Caco-2 (cell line): ENCODE results near the gene MAPKAP1. TPM values are rescaled to one million over a fixed set of nuclear protein-coding genes. Genes with fewer than 3 reads are reported as not detected.

ENCODE experiments used
- BruUV-seq: library from RNA; stranded (reverse); fragments of 400-500 nt; replicated peaks from 2 replicates; lab custom pipeline; 2021; lab: Mats Ljungman, UMichigan
- CTCF ChIA-PET: fragments of 300-600 bp; sonication (Branson Sonifier 250); formaldehyde crosslinking; loops from one replicate; lab custom pipeline; 2022; ENCODE audit warnings: antibody characterized with exemption; lab: Charles Lee
- POLR2A ChIA-PET: fragments of 300-600 bp; sonication (Branson Sonifier 250); formaldehyde crosslinking; loops from one replicate; lab custom pipeline; 2022; ENCODE audit warnings: antibody characterized with exemption; lab: Charles Lee
- DNase-seq, 2 experiments: peaks; one replicate each; pipeline versions ENCODE4 v3.0.0 to v3.0.0-alpha.2; 2020 to 2022
- H3K27me3 ChIP-seq: replicated peaks from 2 replicates; pipeline ENCODE4 v1.6.0; 2011; ENCODE audit warnings: low read length; ENCODE audit not compliant: control insufficient read depth, insufficient read depth
- H3K36me3 ChIP-seq: 2 replicates; pipeline ENCODE4 v1.5.1; 2011; ENCODE audit warnings: low read length; ENCODE audit not compliant: control insufficient read depth, insufficient read depth
- H3K4me1 ChIP-seq: fragments of 250-450 bp; sonication (Bioruptor Pico); 2 replicates; pipeline ENCODE4 v1.5.1; 2020; ENCODE audit warnings: mild to moderate bottlenecking
- H3K4me3 ChIP-seq: 2 replicates; pipeline ENCODE4 v1.5.1; 2011; ENCODE audit warnings: low read depth, mild to moderate bottlenecking, control low read depth, low read length
- H3K9me3 ChIP-seq: fragments of 250-450 bp; sonication (Bioruptor Pico); 2 replicates; pipeline ENCODE4 v1.5.1; 2020; ENCODE audit warnings: mild to moderate bottlenecking, moderate library complexity
- H3K27ac Mint-ChIP-seq: one replicate; pipeline ENCODE4 v1.8.0; 2022; ENCODE audit warnings: mixed read lengths; ENCODE audit not compliant: unreplicated experiment
- H3K27me3 Mint-ChIP-seq: one replicate; pipeline ENCODE4 v1.8.0; 2022; ENCODE audit warnings: mixed read lengths; ENCODE audit not compliant: insufficient read depth, unreplicated experiment
- H3K36me3 Mint-ChIP-seq: one replicate; pipeline ENCODE4 v1.8.0; 2022; ENCODE audit warnings: mild to moderate bottlenecking, mixed read lengths; ENCODE audit not compliant: insufficient read depth, unreplicated experiment
- H3K4me1 Mint-ChIP-seq: one replicate; pipeline ENCODE4 v1.8.0; 2022; ENCODE audit warnings: low read depth, mixed read lengths; ENCODE audit not compliant: unreplicated experiment
- H3K4me3 Mint-ChIP-seq: one replicate; pipeline ENCODE4 v1.8.0; 2022; ENCODE audit warnings: mild to moderate bottlenecking, moderate library complexity, mixed read lengths; ENCODE audit not compliant: unreplicated experiment
- H3K9me3 Mint-ChIP-seq: one replicate; pipeline ENCODE4 v1.8.0; 2022; ENCODE audit warnings: mixed read lengths; ENCODE audit not compliant: unreplicated experiment
- intact Hi-C: fragments of 100-400 bp; cut with micrococcal nuclease; formaldehyde crosslinking; loops from one replicate; pipeline ENCODE4 v1.10.0; 2022; ENCODE audit not compliant: unreplicated experiment
- total RNA-seq: library from RNA; stranded (reverse); gene quantifications from 2 replicates; pipeline ENCODE4 v1.2.3, GENCODE V29; 2022
- TF ChIP-seq, protein P1 (sequence below), 2 experiments: fragments of 200-600 bp in 1 of 2; IDR thresholded peaks; 1 replicate in 1 of 2; 2 replicates in 1 of 2; pipeline versions ENCODE4 v1.5.1 to v1.8.0; 2011 to 2022; ENCODE audit warnings: antibody characterized with exemption in 1 of 2, control low read depth in 1 of 2, inconsistent platforms in 1 of 2, low read depth in 1 of 2, low read length in 1 of 2, mild to moderate bottlenecking in 1 of 2, moderate library complexity in 1 of 2; ENCODE audit not compliant: insufficient read depth in 1 of 2, severe bottlenecking in 1 of 2, unreplicated experiment in 1 of 2

The MAPKAP1 gene
- total RNA-seq, 1 experiment from 2014 or later, result 70.0 TPM

DNA sequence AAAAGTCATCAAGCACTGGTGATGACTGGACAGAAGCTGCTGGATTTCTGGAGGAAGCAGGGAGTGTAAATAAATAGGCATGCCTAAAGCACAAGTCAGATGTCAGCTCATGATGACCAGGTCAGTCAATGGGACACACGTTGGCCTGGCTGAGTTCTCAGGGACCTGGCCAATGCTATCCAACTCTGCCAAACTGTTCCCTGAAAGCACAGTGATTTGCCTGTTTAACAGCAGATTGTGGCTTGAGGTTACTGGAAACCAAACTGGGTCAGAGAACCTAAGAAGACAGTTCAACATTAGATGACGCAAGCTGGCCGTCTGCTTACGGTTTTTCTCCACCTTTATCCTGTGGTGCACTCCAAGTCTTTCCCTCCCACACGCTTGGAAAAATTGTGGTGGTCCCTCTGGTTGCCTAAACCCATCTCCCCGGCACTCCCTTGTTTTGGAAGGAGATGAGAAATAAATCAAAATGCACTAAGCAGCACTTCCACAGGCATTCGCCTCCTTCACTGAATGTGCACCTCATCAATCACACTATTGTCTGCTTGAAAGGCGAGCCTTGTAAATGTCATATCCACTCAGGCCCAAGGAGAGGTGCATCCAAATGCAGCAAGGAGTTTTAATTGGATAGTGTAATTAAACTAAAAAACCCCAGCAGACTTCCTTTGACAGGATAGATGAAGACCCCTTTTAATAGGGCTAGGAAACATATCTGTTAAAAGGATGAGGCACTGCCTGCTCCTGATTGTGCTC, 245.9 kb downstream of the MAPKAP1 start:
- Histone ChIP-seq H3K9me3 (peaks cover 14% of the 10 kb centered on the region), H3K27me3 (no peaks in the 10 kb centered on the region), H3K4me1 (peaks cover 20% of the 10 kb centered on the region), H3K36me3 (no peaks in the 10 kb centered on the region), H3K4me3 (no peak overlapping the region)
- Mint-ChIP-seq H3K4me1 (peaks cover 7% of the 10 kb centered on the region), H3K9me3 (peaks cover 21% of the 10 kb centered on the region), H3K27ac (no peak overlapping the region), H3K36me3 (peaks cover 25% of the 10 kb centered on the region), H3K27me3 (no peaks in the 10 kb centered on the region), H3K4me3 (no peak overlapping the region)
- no peak for DNase-seq
- ChIA-PET POLR2A (no interaction called here), CTCF (no interaction called here)
- no TSS peak for BruUV-seq
- TF ChIP-seq, protein P1, sequence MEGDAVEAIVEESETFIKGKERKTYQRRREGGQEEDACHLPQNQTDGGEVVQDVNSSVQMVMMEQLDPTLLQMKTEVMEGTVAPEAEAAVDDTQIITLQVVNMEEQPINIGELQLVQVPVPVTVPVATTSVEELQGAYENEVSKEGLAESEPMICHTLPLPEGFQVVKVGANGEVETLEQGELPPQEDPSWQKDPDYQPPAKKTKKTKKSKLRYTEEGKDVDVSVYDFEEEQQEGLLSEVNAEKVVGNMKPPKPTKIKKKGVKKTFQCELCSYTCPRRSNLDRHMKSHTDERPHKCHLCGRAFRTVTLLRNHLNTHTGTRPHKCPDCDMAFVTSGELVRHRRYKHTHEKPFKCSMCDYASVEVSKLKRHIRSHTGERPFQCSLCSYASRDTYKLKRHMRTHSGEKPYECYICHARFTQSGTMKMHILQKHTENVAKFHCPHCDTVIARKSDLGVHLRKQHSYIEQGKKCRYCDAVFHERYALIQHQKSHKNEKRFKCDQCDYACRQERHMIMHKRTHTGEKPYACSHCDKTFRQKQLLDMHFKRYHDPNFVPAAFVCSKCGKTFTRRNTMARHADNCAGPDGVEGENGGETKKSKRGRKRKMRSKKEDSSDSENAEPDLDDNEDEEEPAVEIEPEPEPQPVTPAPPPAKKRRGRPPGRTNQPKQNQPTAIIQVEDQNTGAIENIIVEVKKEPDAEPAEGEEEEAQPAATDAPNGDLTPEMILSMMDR (IDR thresholded peaks at IDR 0.05; ENCODE audit: insufficient read depth in 1 of 2, low read depth in 1 of 2, low read length in 1 of 2, severe bottlenecking in 1 of 2, unreplicated experiment in 1 of 2), result no peak
- intact Hi-C loops, result no loop called here

DNA sequence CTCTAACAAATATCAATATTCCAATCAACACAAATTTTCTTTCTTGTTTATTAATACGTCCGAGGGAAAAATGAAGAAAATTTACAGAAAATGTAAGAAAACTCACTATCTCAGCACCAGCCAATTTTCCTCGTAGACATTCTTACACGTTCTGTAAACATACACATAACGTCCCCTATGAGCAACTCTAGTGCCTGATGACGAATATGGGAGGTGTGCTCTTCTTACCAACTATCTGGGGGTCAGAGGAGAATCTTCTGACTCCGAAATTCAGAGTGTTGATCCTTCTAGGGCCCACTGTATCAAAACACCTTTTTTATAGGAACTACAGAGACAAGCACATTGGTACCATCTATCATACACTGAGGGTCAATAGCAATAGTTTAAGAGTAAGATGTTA, 246.7 kb downstream of the MAPKAP1 start:
- intact Hi-C loops, result no loop called here
- peaks cover 25% of the 10 kb centered on the region for H3K36me3 Mint-ChIP-seq
- no peaks in the 10 kb centered on the region for H3K36me3 ChIP-seq
- DNase-seq, result no peak
- no TSS peak for BruUV-seq
- H3K9me3 ChIP-seq, result peaks cover 19% of the 10 kb centered on the region
- H3K27me3 Mint-ChIP-seq, result no peaks in the 10 kb centered on the region
- TF ChIP-seq, protein P1 (IDR thresholded peaks at IDR 0.05; ENCODE audit: insufficient read depth in 1 of 2, low read depth in 1 of 2, low read length in 1 of 2, severe bottlenecking in 1 of 2, unreplicated experiment in 1 of 2), result no peak
- H3K4me1 Mint-ChIP-seq, result peaks cover 7% of the 10 kb centered on the region
- no peak overlapping the region for H3K27ac Mint-ChIP-seq
- peaks cover 20% of the 10 kb centered on the region for H3K4me1 ChIP-seq
- CTCF ChIA-PET, result no interaction called here
- no peaks in the 10 kb centered on the region for H3K27me3 ChIP-seq
- POLR2A ChIA-PET, result no interaction called here
- peaks cover 28% of the 10 kb centered on the region for H3K9me3 Mint-ChIP-seq
- no peak overlapping the region for H3K4me3 ChIP-seq
- H3K4me3 Mint-ChIP-seq, result no peak overlapping the region

DNA sequence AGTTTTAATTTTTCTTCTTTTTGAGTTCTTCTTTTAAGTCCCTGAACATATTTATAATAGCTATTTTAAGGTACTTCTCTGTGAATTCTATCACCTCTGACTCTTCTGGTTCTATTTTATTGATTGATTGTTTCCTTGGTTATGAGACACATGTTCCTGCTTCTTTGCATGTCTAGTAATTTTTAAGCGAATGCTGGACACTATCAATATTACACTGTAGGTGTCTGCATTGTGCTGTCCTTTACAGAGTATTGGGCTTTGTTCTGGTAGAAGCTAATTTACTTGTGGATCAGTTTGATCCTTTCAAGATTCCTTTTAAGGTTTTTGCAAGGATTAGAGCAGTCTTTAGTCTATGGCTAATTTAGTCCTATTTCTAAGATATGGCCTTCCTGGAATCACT, 249.7 kb downstream of the MAPKAP1 start:
- intact Hi-C loops, result no loop called here

More for the DNA sequence above, 249.7 kb downstream of the MAPKAP1 start:
- H3K4me3 ChIP-seq, result no peak overlapping the region
- ChIA-PET CTCF (interaction anchor here (0.6 kb wide), 1 partner anchor 43 kb away, joined by 3 read pairs; no protein-coding TSS in a partner anchor), POLR2A (no interaction called here)
- Mint-ChIP-seq H3K36me3 (peaks cover 26% of the 10 kb centered on the region), H3K4me1 (peaks cover 7% of the 10 kb centered on the region), H3K27me3 (no peaks in the 10 kb centered on the region), H3K27ac (no peak overlapping the region), H3K9me3 (peaks cover 30% of the 10 kb centered on the region), H3K4me3 (no peak overlapping the region)
- BruUV-seq, result no TSS peak
- TF ChIP-seq, protein P1 (IDR thresholded peaks at IDR 0.05; ENCODE audit: insufficient read depth in 1 of 2, low read depth in 1 of 2, low read length in 1 of 2, severe bottlenecking in 1 of 2, unreplicated experiment in 1 of 2), result no peak
- peaks cover 5% of the 10 kb centered on the region for H3K4me1 ChIP-seq
- DNase-seq, result no peak
- no peaks in the 10 kb centered on the region for H3K27me3 ChIP-seq
- H3K9me3 ChIP-seq, result peaks cover 19% of the 10 kb centered on the region
- no peaks in the 10 kb centered on the region for H3K36me3 ChIP-seq
